Measurements from ENCODE around the gene PER1.
A peak's percentile ranks its signal among the peaks of the same experiment; 100 is the strongest.

GRCh38 chr17:8153957-8154607, 1.9 kb upstream of the PER1 start:
- peak; percentile 73 for TF ChIP-seq POLR2AphosphoS5 (IDR thresholded peaks at IDR 0.05; ENCODE audit: low read depth, low read length)
- TF ChIP-seq CTCF (IDR thresholded peaks at IDR 0.05 in 2 of 3, conservative IDR thresholded peaks at IDR 0.05 in 1 of 3; ENCODE audit: borderline replicate concordance in 1 of 3, insufficient read depth in 1 of 3, low read depth in 2 of 3, low read length in 2 of 3): no peak
- peak; percentile 30 for TF ChIP-seq YY1 (IDR thresholded peaks at IDR 0.05; ENCODE audit: extremely low read depth, insufficient replicate concordance, low read depth, low read length)
- no peak; the same call in 1 of the 2 replicates for TF ChIP-seq ELF1 (IDR thresholded peaks at IDR 0.05; ENCODE audit: borderline replicate concordance, low read depth)
